ENCODE measurements around the gene XKR7.

The XKR7 gene

DNA sequence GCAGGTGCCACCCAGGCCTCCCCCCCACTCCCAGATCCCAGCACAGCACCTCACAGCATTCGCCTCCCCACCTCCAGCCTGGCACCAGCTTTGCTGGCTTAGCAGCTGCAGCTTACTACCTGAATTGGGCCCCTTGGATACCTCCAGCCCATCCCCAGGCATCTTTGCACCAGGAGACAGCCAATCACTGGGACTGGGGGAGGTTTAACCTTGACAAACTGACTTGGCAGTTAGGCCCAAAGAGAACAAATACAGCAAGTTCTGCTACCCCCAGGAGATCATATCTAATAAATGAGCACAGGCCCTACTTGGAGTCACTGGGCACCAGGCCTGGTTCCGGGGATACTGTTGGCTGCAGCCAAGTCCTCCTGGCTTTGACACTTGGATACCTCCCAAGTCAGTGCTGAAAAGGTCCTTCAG, 24.9 kb upstream of the XKR7 start:
- DNase-seq (ENCODE audit: low read depth in 2 of 2) = no peak

GRCh38 chr20:31945319-31945718, 22.6 kb upstream of the XKR7 start:
- no peak for DNase-seq (ENCODE audit: low read depth in 2 of 2)

- DNase-seq (ENCODE audit: low read depth in 2 of 2) = no peak
Measured at GRCh38 chr20:31945785-31946184, 22.2 kb upstream of the XKR7 start.

DNA sequence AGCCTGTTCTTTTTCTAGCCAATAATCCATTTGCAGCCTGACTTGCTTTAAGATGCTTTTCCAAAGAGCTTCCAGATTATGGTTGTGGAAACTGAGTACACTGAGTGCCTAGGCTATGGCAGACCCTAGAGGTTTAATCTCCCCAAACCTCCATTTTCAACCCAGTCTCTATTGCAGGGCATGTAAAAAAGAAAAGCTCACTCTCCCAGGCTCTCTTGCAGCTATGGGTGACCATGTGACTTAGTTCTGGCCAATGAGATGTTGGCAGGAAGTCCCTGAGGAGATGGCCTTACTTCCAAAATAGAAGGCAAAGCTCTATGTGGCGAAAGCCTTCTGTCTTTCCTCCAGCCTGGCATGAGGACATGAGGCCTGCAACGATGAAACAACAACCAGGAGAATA, 19.9 kb upstream of the XKR7 start:
- DNase-seq (ENCODE audit: low read depth in 2 of 2) = no peak

DNA sequence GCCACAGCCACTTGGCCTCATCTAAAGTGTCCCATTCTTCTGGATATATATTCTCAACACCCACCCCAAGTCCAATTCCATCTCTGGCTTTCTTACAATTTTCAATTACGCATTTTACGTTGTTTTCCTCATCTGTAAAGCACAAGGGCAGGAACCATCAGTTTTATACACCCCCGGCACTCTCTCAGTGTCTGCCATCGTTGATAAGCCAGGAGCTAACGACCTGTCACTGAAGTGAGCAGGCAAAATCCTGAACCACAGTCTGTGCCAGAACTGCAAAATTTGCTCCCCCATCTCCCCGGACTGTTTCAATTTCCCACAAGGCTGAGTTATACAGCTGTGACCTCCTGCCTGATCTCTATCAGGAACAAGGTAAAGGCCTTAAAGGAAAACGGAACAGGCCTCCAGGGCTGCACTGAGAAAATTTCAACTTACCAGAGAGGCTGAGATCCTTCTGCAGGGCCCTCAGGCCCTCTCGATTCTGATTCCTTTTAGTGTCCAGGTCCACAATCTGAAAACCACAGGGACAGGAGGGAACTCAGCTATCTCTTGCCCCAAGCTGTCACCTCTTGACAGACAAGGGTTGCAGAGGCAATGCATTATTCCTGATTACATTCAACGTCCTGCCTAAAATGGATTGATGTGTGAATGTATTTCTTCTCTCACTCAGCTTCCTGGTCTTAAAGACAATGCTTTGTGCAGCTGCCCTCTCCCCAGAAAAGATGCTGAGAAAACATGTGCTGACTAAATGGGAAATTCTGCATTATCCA, 17.9 kb upstream of the XKR7 start:
- no peak for DNase-seq (ENCODE audit: low read depth in 2 of 2)

DNA sequence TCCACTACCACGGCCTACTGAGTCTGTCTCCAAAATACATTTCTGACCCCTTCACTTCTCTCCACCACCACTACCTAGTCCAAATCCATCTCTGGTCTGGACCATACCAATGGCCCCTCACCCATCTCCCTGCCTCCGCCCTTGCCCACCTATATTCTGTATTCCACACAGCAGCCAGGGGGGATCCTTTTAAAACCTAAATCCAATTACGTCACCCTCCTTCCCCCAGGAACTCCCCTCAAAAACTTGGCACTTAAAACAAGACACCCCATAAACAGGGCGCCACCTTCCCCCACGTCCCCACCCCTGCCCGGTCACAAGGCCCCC, 16.8 kb upstream of the XKR7 start:
- DNase-seq (ENCODE audit: low read depth in 2 of 2) = no peak

DNA sequence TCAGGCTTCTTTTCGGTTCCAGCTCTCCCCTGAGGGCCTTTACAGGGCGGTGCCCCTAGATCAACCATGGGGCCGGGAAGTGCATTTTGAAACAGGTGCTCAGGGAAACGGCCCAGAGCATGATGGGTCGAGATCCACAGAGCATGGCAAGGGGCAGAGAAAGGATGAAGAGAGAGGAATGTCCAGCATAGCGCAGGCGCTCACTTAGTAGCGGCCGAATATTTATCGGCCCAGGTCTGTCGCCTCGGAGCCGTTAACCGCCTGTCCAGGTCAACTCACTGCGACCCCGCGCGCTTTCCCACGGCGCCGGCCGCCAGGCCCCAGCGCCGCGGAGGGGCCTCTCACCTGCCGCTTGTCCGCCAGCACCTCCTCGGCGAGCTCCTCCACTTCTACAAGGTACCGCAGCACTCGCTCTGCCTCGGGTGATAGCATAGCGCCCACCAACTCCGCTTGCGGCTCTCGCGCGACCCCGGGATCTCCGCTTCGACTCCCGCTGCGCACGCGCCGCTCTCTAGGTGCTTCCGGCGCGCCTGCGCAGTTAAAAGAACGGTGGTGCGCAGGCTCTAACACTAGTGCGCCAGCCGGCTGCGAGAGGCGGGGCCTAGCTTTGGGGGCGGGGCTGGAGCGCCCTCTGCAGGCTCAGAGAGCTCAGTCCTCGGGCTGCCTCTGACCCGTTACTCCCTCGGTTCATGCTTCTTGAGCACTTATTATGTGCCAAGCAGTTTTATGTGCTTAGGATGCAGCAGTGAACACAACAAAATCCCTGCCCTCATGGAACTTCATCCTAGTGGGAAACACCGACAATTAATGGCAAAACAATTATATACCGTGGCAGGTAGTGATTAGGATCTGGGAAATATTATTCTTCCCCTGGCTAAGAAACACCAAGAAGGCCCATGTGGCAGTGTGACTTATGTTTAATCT, 16.2 kb upstream of the XKR7 start, which contains the start of gene PDRG1:
TSS of gene PDRG1 (minus strand) at position 517 of the 924 bp plus-strand sequence. CDS start at position 432, 85 bp downstream.
- peak; percentile 92 to 97 for DNase-seq (ENCODE audit: low read depth in 2 of 2)

DNA sequence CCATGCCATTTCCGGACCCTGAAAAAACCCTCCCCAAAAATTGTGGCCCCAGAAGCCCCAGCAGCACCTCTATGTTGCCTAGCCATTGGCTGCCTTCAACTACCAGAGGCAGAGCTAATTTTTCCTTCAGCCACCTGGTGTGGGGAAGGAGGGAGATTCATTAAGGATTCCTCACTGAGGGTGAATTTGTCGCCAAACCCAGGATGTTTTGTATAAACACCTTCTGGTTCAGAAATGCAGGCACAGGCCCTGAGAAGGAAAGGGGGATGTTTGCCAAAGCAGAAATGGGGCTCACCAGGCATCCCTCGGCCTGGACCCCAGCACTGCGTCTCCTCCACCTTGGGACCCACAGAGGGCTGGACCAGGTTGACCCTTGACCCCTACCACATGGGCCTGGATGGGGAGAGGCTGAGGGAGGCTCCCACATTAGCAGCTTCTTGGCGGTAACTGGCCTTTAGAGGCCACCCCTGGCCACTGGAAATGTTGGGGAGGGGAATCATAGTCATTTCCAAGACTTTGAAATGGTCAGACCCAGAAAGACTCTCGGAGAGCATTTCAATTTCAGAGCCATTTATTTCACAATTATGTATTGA, 14.3 kb upstream of the XKR7 start:
- no peak for DNase-seq (ENCODE audit: low read depth in 2 of 2)

GRCh38 chr20:31954500-31954899, 13.5 kb upstream of the XKR7 start:
- DNase-seq (ENCODE audit: low read depth in 2 of 2) = no peak

GRCh38 chr20:31956556-31957526, 11.1 kb upstream of the XKR7 start:
- no peak for DNase-seq (ENCODE audit: low read depth in 2 of 2)

GRCh38 chr20:31962761-31963160, 5.2 kb upstream of the XKR7 start:
- DNase-seq (ENCODE audit: low read depth in 2 of 2) = no peak

DNA sequence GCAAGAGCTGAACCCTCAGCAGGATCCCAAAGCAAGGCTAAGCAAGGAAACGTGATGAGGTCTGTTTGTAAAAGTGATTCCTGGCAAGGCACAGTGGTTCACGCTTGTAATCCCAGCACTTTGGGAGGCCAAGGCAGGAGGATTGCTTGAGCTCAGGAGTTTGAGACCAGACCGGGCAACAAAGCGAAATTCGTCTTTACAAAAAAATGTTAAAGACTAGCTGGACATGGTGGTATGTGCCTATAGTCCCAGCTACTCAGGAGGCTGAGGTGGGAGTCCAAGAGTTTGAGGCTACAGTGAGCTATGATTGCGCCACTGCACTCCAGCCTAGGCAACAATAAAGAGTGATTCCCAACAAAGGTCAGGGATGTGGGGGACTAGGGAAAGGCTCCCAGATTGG, 4.1 kb upstream of the XKR7 start:
- no peak for DNase-seq (ENCODE audit: low read depth in 2 of 2)

- no peak for DNase-seq (ENCODE audit: low read depth in 2 of 2)
Measured at GRCh38 chr20:31966991-31967655, 828 bp upstream of the XKR7 start.

DNA sequence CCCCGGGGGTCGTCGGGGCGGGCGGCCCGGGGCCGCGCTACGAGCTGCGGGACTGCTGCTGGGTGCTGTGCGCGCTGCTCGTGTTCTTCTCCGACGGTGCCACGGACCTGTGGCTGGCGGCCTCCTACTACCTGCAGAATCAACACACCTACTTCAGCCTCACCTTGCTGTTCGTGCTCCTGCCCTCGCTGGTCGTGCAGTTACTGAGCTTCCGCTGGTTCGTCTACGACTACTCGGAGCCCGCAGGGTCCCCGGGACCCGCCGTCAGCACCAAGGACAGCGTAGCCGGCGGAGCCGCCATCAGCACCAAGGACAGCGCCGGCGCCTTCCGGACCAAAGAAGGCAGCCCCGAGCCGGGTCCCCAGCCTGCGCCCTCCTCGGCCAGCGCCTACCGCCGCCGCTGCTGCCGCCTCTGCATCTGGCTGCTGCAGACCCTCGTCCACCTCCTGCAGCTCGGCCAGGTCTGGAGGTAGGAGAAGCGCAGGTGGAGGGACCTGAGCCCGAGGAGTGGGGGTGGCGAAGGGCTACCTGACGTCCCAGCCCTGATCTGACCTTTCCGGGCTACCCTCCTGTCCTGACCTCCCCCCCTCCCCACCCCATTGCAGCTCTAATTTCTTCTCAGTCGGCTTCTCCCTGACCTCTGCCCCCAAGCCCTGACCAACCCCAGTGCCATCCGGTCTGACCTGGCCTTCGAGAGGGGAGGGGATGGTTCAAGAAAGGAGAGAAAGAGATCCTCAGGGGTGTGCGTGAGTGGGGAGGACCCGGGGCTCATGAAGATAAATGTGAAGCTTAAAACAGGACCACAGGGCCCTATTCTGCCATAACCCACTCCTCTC, 558 bp downstream of the XKR7 start:
- DNase-seq (ENCODE audit: low read depth in 2 of 2) = peak; percentile 50 to 71

- DNase-seq (ENCODE audit: low read depth in 2 of 2) = no peak
Measured at GRCh38 chr20:31969991-31970390, 2.0 kb downstream of the XKR7 start.

DNA sequence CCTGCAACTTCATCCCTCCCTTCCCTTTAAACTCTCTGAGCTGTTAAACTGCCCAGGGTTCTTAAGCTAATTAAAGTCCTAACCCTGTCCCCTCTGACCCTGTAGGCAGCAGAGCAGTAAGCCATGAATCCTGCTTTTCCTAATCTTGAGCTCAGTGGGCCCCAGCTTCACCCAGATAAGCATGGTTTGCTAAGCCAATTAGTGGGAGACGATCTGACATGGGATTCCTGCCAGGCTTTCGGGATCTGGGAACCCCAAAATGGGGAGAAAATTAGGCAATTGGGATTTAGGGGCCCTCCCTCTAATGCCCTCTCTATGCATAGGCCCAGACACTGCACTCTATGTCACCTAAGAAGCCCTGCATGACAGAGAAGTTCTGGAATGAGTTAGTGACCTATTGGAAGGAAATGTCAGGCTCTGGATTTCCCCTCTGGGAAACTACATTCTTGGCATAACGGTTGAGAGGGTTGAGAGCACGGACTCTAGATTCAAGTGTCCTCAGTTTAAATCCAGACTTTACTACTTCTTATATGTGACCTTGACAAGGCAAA, 4.6 kb downstream of the XKR7 start:
- DNase-seq (ENCODE audit: low read depth in 2 of 2) = no peak

DNA sequence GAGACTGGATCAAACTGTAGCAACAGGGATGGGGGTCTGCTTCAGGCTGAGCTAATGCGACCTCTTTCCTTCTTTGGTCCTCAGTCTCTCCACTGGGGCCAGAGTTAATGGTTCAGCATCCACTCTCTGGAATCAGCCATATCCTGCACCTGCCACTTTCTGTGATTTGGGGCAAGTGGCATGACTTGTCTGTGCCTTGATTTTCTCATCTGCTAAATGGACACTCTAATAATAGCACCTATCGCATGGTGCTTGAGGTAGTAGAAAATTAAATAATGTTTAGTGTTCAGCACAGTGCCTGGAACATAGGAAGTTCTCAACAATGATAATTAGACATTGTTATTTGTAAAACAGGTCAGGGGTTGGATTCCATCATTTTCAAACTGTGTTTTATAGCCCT, 6.3 kb downstream of the XKR7 start:
- no peak for DNase-seq (ENCODE audit: low read depth in 2 of 2)

DNA sequence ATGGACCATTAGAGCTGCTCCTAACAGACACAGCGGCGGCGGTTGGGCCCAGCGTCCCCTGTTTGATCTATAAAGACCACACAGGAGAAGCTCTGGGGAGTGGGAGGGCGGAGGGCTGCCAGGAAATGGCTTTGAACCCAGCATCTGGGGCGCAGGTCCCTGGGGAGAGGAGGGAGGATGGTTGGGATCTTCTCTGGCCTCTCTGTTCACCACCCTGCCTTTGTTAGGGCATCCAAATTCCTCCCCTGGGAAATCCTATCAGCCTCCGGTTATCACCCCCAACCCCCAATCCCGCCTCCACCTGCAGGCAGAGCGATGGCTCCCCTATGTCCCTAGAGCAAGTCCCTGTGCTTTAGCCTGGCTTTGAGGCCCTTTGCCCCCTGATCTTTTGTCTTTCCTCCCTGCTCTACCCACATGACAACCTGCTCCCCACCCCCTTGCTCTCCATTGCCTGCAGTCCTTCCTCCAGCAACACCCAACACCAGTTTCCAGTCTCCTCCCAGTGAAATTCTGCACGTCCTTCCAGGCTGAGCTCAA, 7.1 kb downstream of the XKR7 start:
- no peak for DNase-seq (ENCODE audit: low read depth in 2 of 2)

DNA sequence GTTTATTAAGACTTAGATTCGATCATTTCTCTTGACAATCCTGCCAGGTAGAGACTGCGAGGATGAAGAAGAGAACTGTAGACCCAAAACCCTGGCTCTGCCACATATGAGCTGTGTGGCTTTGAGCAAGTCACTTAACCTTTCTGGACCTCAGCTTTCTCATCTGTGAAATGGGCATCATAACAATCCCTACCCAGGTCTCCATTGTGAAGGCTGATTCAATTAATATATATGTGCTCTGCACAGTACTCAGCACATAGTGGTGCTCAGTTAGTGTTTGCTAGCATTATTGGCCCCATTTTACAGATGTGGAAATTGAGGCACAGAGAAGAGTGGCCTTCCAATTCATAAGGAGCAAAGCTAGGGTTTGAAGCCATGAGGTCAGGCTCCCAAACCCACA, 7.9 kb downstream of the XKR7 start:
- no peak for DNase-seq (ENCODE audit: low read depth in 2 of 2)

Data from stimulated activated CD4-positive, alpha-beta T cell treated with anti-CD3 and anti-CD28 coated beads, Interleukin-12 subunit alpha, Interleukin-12 subunit beta, amount 100 ng/mL, for 24 hours (primary cell).